A172 (cell line): ENCODE data around the gene SCTR. TPM values are rescaled to one million over a fixed set of nuclear protein-coding genes. Genes with fewer than 3 reads are reported as not detected.

ENCODE experiments used
- DNase-seq: peaks from one replicate; pipeline ENCODE4 v3.0.0-alpha.2; 2015; ENCODE audit warnings: low spot score
- total RNA-seq: library from RNA; depleted of rRNA; stranded (reverse); fragments of >200 nt; shearing (Covaris generic); gene quantifications from 2 replicates; pipeline ENCODE4 v1.2.3, GENCODE V29; 2014

SCTR gene
- total RNA-seq, 1 experiment from 2014 or later = not detected

- no peak for DNase-seq
Observed at GRCh38 chr2:119448427-119449141, 75.7 kb downstream of the SCTR start.

- DNase-seq = no peak
Observed at GRCh38 chr2:119446037-119446436, 78.2 kb downstream of the SCTR start.

- no peak for DNase-seq
Observed at GRCh38 chr2:119442850-119443249, 81.4 kb downstream of the SCTR start.

GRCh38 chr2:119442226-119442619 is 82.1 kb downstream of the SCTR start:
- no peak for DNase-seq

GRCh38 chr2:119441376-119442225 is 82.7 kb downstream of the SCTR start:
- no peak for DNase-seq

- DNase-seq = no peak
Observed at GRCh38 chr2:119440873-119441272, 83.4 kb downstream of the SCTR start.

GRCh38 chr2:119440501-119440870 is 83.8 kb downstream of the SCTR start:
- DNase-seq = no peak

GRCh38 chr2:119439574-119440500 is 84.4 kb downstream of the SCTR start:
- DNase-seq = no peak

GRCh38 chr2:119438726-119439284 is 85.5 kb downstream of the SCTR start:
- DNase-seq = no peak

- no peak for DNase-seq
Observed at GRCh38 chr2:119438128-119438656, 86.1 kb downstream of the SCTR start.

GRCh38 chr2:119436993-119437772 is 87.1 kb downstream of the SCTR start:
- DNase-seq = no peak

GRCh38 chr2:119435953-119436297 is 88.4 kb downstream of the SCTR start:
- no peak for DNase-seq

- no peak for DNase-seq
Observed at GRCh38 chr2:119435081-119435952, 89.0 kb downstream of the SCTR start.

- DNase-seq = no peak
Observed at GRCh38 chr2:119434664-119435063, 89.6 kb downstream of the SCTR start.

GRCh38 chr2:119433636-119434327 is 90.5 kb downstream of the SCTR start:
- no peak for DNase-seq

- DNase-seq = no peak
Observed at GRCh38 chr2:119432851-119433522, 91.3 kb downstream of the SCTR start.

GRCh38 chr2:119431976-119432850 is 92.1 kb downstream of the SCTR start:
- DNase-seq = peak; percentile 22
